Stimulated activated CD4-positive, alpha-beta T cell treated with anti-CD3 and anti-CD28 coated beads, Interleukin-15, amount 100 ng/mL, for 1 hour (primary cell): ENCODE data around the gene UBL4B.
A peak's percentile ranks its signal among the peaks of the same experiment; 100 is the strongest.

Source experiments
- DNase-seq, 2 donors: peaks; one replicate each; pipeline ENCODE4 v3.0.0-alpha.2; 2020; ENCODE audit warnings: low read depth in 1 of 2, low spot score in 1 of 2

UBL4B gene

DNA sequence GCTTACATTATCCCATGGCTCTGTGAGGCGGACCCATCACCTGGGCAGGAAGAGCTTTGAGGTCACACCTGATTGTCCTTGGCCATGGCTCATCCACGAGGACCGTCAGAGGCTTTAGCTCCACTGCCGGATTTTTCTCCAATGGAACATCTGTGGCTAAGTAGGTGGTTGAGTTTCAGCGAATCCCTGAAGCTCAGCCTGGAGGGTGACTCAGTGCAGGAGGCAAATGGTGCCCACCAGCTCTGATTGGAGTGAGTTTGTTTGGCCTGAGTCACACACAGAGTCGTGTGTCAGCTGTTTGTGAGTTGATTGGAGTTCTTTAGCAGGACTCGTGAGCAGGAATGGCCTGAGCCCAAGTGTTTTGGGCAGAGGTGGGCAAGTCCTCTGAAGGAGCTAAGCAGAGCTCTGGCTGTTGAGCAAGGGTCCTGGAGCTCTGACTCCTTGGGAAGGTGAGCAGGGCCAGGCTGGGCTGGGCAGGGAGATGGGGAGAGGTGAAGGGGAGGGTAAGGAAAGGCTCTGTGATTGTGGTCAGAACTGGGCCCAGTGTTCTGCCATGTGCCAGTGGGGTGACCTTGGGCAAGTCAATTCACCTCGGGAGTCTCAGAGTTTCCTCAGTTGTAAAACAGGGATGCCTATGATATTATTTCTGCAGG is 40.0 kb downstream of the UBL4B start:
- DNase-seq, result no peak

DNA sequence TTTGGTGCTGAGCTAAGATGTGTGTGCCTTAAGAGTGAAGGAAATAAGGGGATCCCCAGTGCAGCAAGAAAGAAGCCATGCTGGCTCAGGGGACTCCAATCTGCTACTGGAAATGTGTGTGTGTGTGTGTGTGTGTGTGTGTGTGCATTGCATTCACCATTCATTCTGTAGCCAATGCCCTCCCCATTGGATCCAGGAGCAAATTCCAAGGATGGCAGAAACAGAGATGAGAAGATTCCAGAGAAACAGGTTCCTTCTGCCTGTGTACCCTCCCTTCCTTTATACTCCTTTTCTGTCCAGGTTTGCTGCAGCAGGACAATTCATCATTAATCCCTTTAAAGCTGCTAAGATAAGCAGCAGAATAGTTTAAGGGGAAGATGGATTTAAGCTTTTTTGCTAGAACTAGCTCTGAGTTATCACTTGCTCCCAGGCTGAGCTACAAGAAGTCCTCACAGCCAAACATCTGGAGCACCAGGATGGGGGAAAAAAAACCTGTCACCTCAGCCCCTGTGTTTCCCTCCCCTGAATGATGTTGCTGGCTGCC is 41.2 kb downstream of the UBL4B start:
- DNase-seq, result no peak

DNA sequence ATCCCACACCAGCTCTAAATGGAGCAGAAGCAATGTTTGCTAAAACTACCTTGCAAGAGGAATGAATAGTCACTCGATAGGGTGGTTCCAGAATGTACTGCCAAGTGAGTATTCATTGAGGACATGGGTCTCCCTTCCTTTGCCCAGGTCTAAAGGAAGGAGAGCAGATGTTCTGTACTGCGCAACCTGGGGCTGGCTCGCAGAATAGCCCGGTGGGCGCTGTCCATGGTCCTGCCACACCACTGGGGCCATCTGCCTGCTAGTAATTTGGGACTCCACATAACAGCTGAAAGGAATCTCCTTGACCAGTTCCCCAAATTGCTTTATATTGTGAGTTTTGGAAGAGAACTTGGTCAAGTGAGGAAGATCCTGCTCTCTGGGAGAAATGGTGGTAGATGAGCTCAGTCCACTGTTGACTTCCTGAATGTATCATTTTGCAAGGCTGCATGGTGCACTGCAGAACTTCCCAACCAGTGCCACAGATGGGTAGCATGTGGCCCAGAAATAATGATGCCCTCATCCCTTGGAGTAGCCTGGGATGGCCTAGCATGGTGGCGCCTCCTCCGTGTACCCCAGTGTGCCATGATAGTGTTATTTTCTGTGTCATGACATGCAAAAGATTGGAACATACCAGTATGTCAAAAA is 43.8 kb downstream of the UBL4B start:
- DNase-seq, result peak in 1 of 2 donors; percentile 8

DNA sequence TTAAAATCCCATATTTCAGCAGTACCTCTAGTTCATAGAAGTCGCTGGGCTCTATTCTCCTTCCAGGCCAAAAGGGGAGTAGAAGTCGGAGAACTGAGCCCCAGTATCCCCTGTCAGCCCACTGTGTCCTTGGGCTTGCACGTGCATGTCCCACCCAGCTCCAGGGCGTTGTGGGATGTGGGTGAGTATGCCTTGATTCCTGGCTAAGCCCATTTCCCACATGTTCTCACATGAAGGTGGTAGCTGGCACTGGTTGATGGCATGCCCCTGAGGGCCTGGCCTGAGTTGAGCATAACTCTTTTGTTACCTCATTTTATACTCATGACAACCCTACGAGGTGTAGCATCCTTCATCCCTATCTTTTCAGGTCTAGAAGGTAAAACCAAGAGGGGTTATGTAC is 46.0 kb downstream of the UBL4B start:
- DNase-seq, result no peak

DNA sequence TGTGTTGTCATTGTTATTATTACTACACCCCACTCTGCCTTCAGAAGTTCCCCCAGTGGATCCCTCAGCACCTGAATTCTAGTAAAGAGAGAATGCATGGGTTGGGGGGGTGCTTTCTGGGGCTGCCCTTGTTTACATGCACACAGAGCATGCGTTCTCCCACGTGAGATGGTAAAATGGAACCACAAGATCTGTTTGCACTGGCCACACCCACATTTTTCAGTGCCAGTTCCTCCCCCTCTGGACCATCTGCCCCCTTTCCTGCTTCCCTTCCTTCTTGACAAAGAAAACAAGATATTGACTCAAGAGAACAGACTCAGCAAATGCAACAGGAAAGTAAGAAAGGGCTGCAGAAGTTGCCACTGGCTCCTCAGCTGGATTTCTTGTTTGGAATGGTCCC is 46.9 kb downstream of the UBL4B start:
- DNase-seq, result no peak

DNA sequence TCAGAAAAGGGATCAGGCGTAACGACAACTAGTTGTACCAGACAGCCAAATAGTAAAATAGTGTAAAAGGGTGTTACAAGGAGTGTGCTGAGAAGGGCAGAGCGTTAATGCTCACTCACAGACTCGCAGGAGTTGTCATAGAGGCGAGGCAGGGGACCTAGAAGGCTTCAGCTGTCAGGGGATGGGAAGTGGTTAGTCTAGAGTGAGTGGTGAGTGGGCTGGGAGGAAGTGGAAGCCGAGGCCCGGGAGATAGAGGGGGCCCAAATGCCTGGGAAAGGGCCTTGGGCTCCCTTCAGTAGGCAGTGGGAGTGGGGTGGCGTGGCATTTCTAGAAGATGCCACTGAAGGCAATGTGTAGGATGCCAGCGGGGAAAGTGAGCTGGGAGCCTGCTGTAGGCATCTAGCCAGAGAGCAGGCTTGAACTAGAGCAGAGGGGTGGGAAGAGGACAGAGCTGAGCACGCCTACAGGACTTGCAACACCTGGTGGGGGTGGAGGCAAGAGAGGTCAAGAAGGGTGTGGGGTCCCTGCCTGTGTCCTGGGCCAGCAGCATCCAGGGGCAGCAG is 48.4 kb downstream of the UBL4B start:
- no peak for DNase-seq

DNA sequence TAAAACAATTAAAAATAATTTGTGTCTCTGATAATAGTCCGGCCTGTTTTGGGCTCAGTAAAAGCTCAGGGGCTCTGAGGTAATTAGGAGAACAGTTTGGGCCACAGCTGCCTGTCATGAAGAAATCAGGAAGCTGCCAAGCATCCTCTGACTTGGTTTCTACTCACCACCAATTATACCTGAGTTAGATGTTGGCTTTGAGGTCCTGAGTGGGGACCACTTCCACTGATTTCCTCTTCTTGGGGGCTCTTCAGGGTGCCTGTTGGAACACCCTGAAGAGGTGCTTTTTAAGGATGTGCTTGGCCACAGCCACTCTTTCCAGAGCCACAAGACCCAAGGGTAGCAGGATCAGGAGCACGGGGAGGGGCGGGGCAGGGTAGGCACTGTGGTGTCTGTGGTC is 48.9 kb downstream of the UBL4B start:
- no peak for DNase-seq

DNA sequence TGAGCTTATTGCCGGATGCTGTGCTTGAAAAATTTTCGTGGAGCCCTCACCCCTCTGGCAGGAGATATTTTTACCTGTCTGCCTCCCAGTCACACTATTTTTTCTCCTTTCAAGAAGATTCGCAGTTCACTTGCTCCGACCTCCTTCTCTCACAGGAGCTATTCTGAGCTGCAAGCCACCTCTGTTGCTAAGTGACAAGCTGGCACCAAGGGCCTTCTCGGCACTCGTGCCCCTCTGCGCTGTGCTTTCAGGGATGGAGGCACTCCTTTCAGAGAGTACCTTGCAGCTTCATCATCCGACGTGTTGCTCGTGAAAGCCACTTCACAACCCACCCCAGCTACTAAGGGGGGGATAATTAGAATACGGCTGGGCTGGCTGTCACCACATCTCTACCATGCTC is 49.6 kb downstream of the UBL4B start:
- DNase-seq, result no peak
